IPS DF 6.9 (cell line): ENCODE results near the gene YTHDC2.

Source experiments
- DNase-seq: peaks from one replicate; pipeline ENCODE4 v3.0.0-alpha.2; 2013; ENCODE audit warnings: low read depth, low spot score
- H3K27ac ChIP-seq: one replicate; pipeline ENCODE4 v1.5.1; 2013; ENCODE audit warnings: low read length, control low read depth
- H3K27me3 ChIP-seq: 2 replicates; pipeline ENCODE4 v1.6.1; 2013; ENCODE audit warnings: mild to moderate bottlenecking, low read length; ENCODE audit not compliant: control insufficient read depth, insufficient read depth
- H3K36me3 ChIP-seq: 2 replicates; pipeline ENCODE4 v1.6.1; 2013; ENCODE audit warnings: low read length; ENCODE audit not compliant: control insufficient read depth, insufficient read depth
- H3K4me1 ChIP-seq: 2 replicates; pipeline ENCODE4 v1.6.1; 2013; ENCODE audit warnings: low read length; ENCODE audit not compliant: control insufficient read depth, insufficient read depth
- H3K4me3 ChIP-seq: 2 replicates; pipeline ENCODE4 v1.5.1; 2013; ENCODE audit warnings: mild to moderate bottlenecking, low read length
- H3K9me3 ChIP-seq: 2 replicates; pipeline ENCODE4 v1.6.1; 2013; ENCODE audit warnings: low read length, inconsistent platforms; ENCODE audit not compliant: control insufficient read depth, insufficient read depth
- whole genome bisulfite sequencing: extraction: QIAGEN DNeasy Blood & Tissue Kit; methylation state at CpG from one replicate; pipeline ENCODE4 v1.1.7; 2013; ENCODE audit warnings: mixed read lengths, missing lambda C conversion rate; ENCODE audit not compliant: insufficient read length, insufficient coverage; 5-methylcytosine and 5-hydroxymethylcytosine counted together

Gene YTHDC2

DNA sequence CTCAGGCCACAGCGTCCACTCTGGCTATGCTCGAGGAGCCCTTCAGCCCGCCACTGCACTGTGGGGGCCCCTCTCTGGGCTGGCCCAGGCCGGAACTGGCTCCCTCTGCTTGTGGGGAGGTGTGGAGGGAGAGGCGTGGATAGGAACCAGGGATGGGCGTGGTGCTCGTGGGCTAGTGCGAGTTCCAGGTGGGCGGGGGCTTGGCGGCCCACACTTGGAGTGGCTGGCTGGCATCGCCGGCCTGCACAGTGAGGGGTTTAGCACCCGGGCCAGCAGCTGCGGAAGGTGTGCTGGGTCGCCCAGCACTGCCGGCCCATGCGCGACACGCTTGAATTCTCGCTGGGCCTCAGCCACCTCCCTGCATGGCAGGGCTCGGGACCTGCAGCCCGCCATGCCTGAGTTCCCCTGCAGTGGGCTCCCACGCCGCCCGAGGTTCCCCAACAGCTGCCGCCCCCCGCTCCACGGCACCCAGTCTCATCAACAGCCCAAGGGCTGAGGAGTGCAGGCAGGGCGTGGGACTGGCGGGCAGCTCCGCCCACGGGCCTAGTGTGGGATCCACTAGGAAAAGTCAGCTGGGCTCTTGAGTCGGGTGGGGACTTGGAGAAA is 103.8 kb downstream of the YTHDC2 start:
- DNase-seq = no peak
- H3K4me1 ChIP-seq = no peaks in the 10 kb centered on the region
- H3K9me3 ChIP-seq = no peaks in the 10 kb centered on the region
- no peaks in the 10 kb centered on the region for H3K27me3 ChIP-seq
- H3K27ac ChIP-seq = no peak overlapping the region
- H3K36me3 ChIP-seq = no peaks in the 10 kb centered on the region
- no peak overlapping the region for H3K4me3 ChIP-seq
- no CpG with 5 or more reads among the region's 33 CpGs for WGBS

DNA sequence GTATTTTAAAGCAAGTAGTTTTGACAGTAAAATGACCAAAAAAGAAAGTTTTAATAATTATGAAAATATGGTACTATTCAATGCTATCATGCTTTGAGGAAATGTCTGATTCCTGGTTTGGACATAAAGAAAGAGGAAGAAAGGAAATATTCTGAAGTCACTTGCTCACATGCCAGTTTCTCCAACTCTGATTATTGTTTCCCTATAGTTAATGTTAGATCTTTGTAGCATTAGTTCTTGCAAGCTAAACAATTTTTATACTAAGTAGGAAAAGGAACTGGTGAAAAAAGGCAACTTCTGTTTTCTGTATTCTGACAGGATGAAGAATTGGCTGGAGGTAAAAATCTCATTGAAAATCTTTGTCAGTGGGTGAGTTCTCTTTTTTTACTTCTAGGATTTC is 119.5 kb downstream of the YTHDC2 start:
- Histone ChIP-seq H3K9me3 (no peaks in the 10 kb centered on the region), H3K36me3 (no peaks in the 10 kb centered on the region), H3K27ac (no peak overlapping the region), H3K4me1 (no peaks in the 10 kb centered on the region), H3K4me3 (no peak overlapping the region), H3K27me3 (no peaks in the 10 kb centered on the region)
- no peak for DNase-seq

DNA sequence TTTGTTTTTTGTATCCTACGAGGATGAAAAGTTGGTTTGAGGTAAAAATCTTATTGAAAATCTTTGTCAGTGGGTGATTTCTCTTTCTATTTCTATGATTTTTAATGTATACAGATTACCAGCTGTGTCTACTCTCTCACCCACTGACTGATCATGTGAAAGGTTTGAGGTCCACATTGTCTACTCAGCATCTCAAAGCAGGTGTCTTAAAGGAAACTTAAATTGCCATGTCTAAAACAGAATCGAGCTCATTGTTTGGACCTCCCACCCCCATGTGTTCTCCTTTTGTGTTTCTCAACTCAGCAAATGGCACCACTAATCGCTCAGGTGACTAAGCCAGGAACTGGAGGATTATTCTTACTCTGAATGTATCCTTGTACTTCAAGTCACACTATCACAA is 121.5 kb downstream of the YTHDC2 start:
- DNase-seq = no peak
- Histone ChIP-seq H3K4me1 (no peaks in the 10 kb centered on the region), H3K27me3 (no peaks in the 10 kb centered on the region), H3K27ac (no peak overlapping the region), H3K9me3 (no peaks in the 10 kb centered on the region; the same call in 1 of the 2 replicates), H3K36me3 (no peaks in the 10 kb centered on the region), H3K4me3 (no peak overlapping the region)
- WGBS = 100% methylated on average over 1 of the region's 3 CpGs

DNA sequence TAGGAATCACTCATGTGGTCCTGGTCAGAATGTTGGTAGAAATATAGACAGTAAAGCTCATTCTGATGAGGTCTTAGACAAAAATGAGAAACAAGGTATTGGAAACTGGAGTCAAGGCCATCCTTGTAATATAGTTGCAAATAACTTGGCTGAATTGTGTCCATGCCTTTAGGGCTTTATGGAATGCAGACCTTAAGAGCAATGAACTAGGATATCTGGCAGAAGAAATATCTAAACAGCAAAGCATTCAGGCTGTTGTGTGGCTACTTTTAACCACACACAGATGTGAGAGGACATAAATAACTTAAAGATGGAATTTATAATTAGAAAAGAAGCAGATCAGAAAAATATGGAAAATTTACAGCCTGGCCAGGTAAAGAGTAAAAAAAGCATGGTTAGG is 128.2 kb downstream of the YTHDC2 start:
- Histone ChIP-seq H3K9me3 (no peaks in the 10 kb centered on the region; the same call in 1 of the 2 replicates), H3K27me3 (no peaks in the 10 kb centered on the region), H3K27ac (no peak overlapping the region), H3K4me3 (no peak overlapping the region), H3K4me1 (no peaks in the 10 kb centered on the region), H3K36me3 (no peaks in the 10 kb centered on the region)
- DNase-seq = no peak
